H9 (cell line): ENCODE data around the gene XRCC3. TPM values are rescaled to one million over a fixed set of nuclear protein-coding genes. Genes with fewer than 3 reads are reported as not detected.
A peak's percentile ranks its signal among the peaks of the same experiment; 100 is the strongest.

Source experiments
- DNase-seq: peaks from one replicate; pipeline ENCODE4 v3.0.0-alpha.2; 2017
- H2AFZ ChIP-seq: one replicate; pipeline ENCODE4 v1.6.1; 2013; ENCODE audit warnings: mild to moderate bottlenecking, low read length, control low read depth, moderate library complexity
- H2AK5ac ChIP-seq: 2 replicates; pipeline ENCODE4 v1.6.1; 2013; ENCODE audit warnings: low read length, control low read depth, mixed read lengths; ENCODE audit not compliant: insufficient read length
- H2BK120ac ChIP-seq: one replicate; pipeline ENCODE4 v1.6.1; 2013; ENCODE audit warnings: low read depth, mild to moderate bottlenecking, low read length, control low read depth, inconsistent platforms; ENCODE audit not compliant: poor library complexity, severe bottlenecking
- H2BK12ac ChIP-seq: 2 replicates; pipeline ENCODE4 v1.6.1; 2013; ENCODE audit warnings: low read length, control low read depth, mixed read lengths, low read depth; ENCODE audit not compliant: insufficient read length
- H2BK15ac ChIP-seq: 2 replicates; pipeline ENCODE4 v1.6.1; 2013; ENCODE audit warnings: low read depth, low read length, control low read depth
- H2BK20ac ChIP-seq: one replicate; pipeline ENCODE4 v1.6.1; 2013; ENCODE audit warnings: low read depth, mild to moderate bottlenecking, low read length, control low read depth, inconsistent platforms; ENCODE audit not compliant: poor library complexity, severe bottlenecking
- H2BK5ac ChIP-seq: 2 replicates; pipeline ENCODE4 v1.6.1; 2013; ENCODE audit warnings: low read length, control low read depth, mixed read lengths; ENCODE audit not compliant: insufficient read length
- H3K14ac ChIP-seq: 2 replicates; pipeline ENCODE4 v1.6.1; 2013; ENCODE audit warnings: low read length, control low read depth; ENCODE audit not compliant: insufficient read depth
- H3K18ac ChIP-seq: 2 replicates; pipeline ENCODE4 v1.6.1; 2013; ENCODE audit warnings: low read depth, mild to moderate bottlenecking, mixed read lengths, low read length, control low read depth; ENCODE audit not compliant: insufficient read length
- H3K23ac ChIP-seq: 2 replicates; pipeline ENCODE4 v1.6.1; 2013; ENCODE audit warnings: low read length, control low read depth, mixed read lengths, low read depth; ENCODE audit not compliant: insufficient read length
- H3K23me2 ChIP-seq: 2 replicates; pipeline ENCODE4 v1.6.1; 2013; ENCODE audit warnings: low read depth, mild to moderate bottlenecking, mixed read lengths, low read length, control low read depth; ENCODE audit not compliant: insufficient read length, poor library complexity, severe bottlenecking
- H3K27ac ChIP-seq: 2 replicates; pipeline ENCODE4 v1.5.1; 2013; ENCODE audit warnings: low read length, control low read depth, mixed read lengths, low read depth; ENCODE audit not compliant: insufficient read length
- H3K27me3 ChIP-seq: 2 replicates; pipeline ENCODE4 v1.6.1; 2013; ENCODE audit warnings: low read length, control low read depth, inconsistent platforms; ENCODE audit not compliant: insufficient read depth
- H3K4ac ChIP-seq: 2 replicates; pipeline ENCODE4 v1.6.1; 2013; ENCODE audit warnings: low read depth, mild to moderate bottlenecking, control low read depth, inconsistent platforms, low read length, moderate library complexity
- H3K4me1 ChIP-seq: 2 replicates; pipeline ENCODE4 v1.6.1; 2013; ENCODE audit warnings: low read length, control low read depth, inconsistent platforms; ENCODE audit not compliant: insufficient read depth
- H3K4me2 ChIP-seq: 2 replicates; pipeline ENCODE4 v1.6.1; 2013; ENCODE audit warnings: low read length, control low read depth, mixed read lengths; ENCODE audit not compliant: insufficient read length, insufficient read depth
- H3K56ac ChIP-seq: 2 replicates; pipeline ENCODE4 v1.6.1; 2013; ENCODE audit warnings: low read depth, mild to moderate bottlenecking, mixed read lengths, low read length, control low read depth; ENCODE audit not compliant: insufficient read length
- H3K79me1 ChIP-seq: 2 replicates; pipeline ENCODE4 v1.6.1; 2013; ENCODE audit warnings: low read depth, mild to moderate bottlenecking, moderate library complexity, low read length, control low read depth, inconsistent platforms; ENCODE audit not compliant: insufficient read depth, poor library complexity, severe bottlenecking
- H3K79me2 ChIP-seq: 2 replicates; pipeline ENCODE4 v1.6.1; 2013; ENCODE audit warnings: low read length, control low read depth, inconsistent platforms; ENCODE audit not compliant: insufficient read depth
- H3K9ac ChIP-seq: 2 replicates; pipeline ENCODE4 v1.6.1; 2013; ENCODE audit warnings: low read length, control low read depth, mixed read lengths; ENCODE audit not compliant: insufficient read length; ENCODE audit errors: extremely low read depth
- H3K9me3 ChIP-seq: one replicate; pipeline ENCODE4 v1.6.1; 2013; ENCODE audit warnings: low read depth, low read length, inconsistent platforms; ENCODE audit not compliant: control insufficient read depth
- H3T11ph ChIP-seq: one replicate; pipeline ENCODE4 v1.6.1; 2013; ENCODE audit warnings: mild to moderate bottlenecking, low read length, control low read depth, inconsistent platforms
- H4K20me1 ChIP-seq: one replicate; pipeline ENCODE4 v1.6.1; 2013; ENCODE audit not compliant: control insufficient read depth, insufficient read length, insufficient read depth
- H4K5ac ChIP-seq: 2 replicates; pipeline ENCODE4 v1.6.1; 2013; ENCODE audit warnings: low read depth, mild to moderate bottlenecking, mixed read lengths, low read length, control low read depth; ENCODE audit not compliant: insufficient read length
- H4K8ac ChIP-seq: replicated peaks from 2 replicates; pipeline ENCODE4 v1.6.1; 2013; ENCODE audit warnings: low read length, control low read depth, mixed read lengths, low read depth; ENCODE audit not compliant: insufficient read length
- H4K91ac ChIP-seq: 2 replicates; pipeline ENCODE4 v1.6.1; 2013; ENCODE audit warnings: low read depth, mild to moderate bottlenecking, moderate library complexity, mixed read lengths, low read length, control low read depth; ENCODE audit not compliant: insufficient read length
- H3K27ac Mint-ChIP-seq, 3 experiments: 2 replicates in 2 of 3; 3 replicates in 1 of 3; pipeline ENCODE4 v1.8.0; 2020 to 2021; ENCODE audit warnings: mixed read lengths in 3 of 3, mild to moderate bottlenecking in 1 of 3, moderate library complexity in 1 of 3
- H3K27me3 Mint-ChIP-seq: 2 replicates; pipeline ENCODE4 v1.8.0; 2021; ENCODE audit warnings: low read depth, mild to moderate bottlenecking, moderate library complexity, mixed read lengths
- H3K36me3 Mint-ChIP-seq, 3 experiments: 2 replicates in 2 of 3; 3 replicates in 1 of 3; pipeline ENCODE4 v1.8.0; 2020 to 2021; ENCODE audit warnings: low read depth in 3 of 3, mixed read lengths in 3 of 3; ENCODE audit not compliant: insufficient read depth in 1 of 3
- H3K4me1 Mint-ChIP-seq, 2 experiments: 2 replicates each; pipeline ENCODE4 v1.8.0; 2020; ENCODE audit warnings: mixed read lengths in 2 of 2
- H3K4me3 Mint-ChIP-seq, 2 experiments: 2 replicates in 1 of 2; 3 replicates in 1 of 2; pipeline ENCODE4 v1.8.0; 2020 to 2021; ENCODE audit warnings: mild to moderate bottlenecking in 2 of 2, mixed read lengths in 2 of 2, moderate library complexity in 1 of 2
- H3K9me3 Mint-ChIP-seq, 2 experiments: 2 replicates in 1 of 2; 3 replicates in 1 of 2; pipeline ENCODE4 v1.8.0; 2020; ENCODE audit warnings: mild to moderate bottlenecking in 2 of 2, mixed read lengths in 2 of 2, moderate library complexity in 1 of 2
- CTCF ChIP-seq: fragments of 200-600 bp; sonication (generic); conservative IDR thresholded peaks from 3 replicates; pipeline ENCODE4 v1.8.0; 2021; ENCODE audit warnings: antibody characterized with exemption, mild to moderate bottlenecking
- WGBS: extraction: QIAGEN DNeasy Blood & Tissue Kit; methylation state at CpG from one replicate; pipeline ENCODE4 v1.1.7; 2013; ENCODE audit warnings: missing lambda C conversion rate, low lambda C conversion rate, mixed read lengths; ENCODE audit not compliant: insufficient read length; ENCODE audit errors: extremely low coverage; 5-methylcytosine and 5-hydroxymethylcytosine counted together
- total RNA-seq: library from RNA; stranded (reverse); gene quantifications from 2 replicates; pipeline ENCODE4 v1.2.1, GENCODE V29; 2021

The XRCC3 gene
- total RNA-seq, 1 experiment from 2014 or later = 45.3 TPM

- Histone ChIP-seq H3K27ac (no peak overlapping the region), H3K14ac (no peak overlapping the region), H3K27me3 (no peaks in the 10 kb centered on the region), H3T11ph (no peak overlapping the region), H2AK5ac (no peak overlapping the region), H3K18ac (no peak overlapping the region), H3K23ac (no peak overlapping the region), H3K9me3 (no peaks in the 10 kb centered on the region), H2BK20ac (no peak overlapping the region), H2AFZ (no peak overlapping the region), H2BK15ac (no peak overlapping the region), H4K5ac (no peak overlapping the region), H2BK120ac (no peak overlapping the region), H2BK12ac (no peak overlapping the region), H3K23me2 (no peaks in the 10 kb centered on the region), H3K56ac (no peak overlapping the region), H3K79me2 (no peaks in the 10 kb centered on the region), H4K8ac (no peak overlapping the region), H3K4me1 (peaks cover 6% of the 10 kb centered on the region; the same call in 1 of the 2 replicates), H4K20me1 (peaks cover 3% of the 10 kb centered on the region), H4K91ac (no peak overlapping the region), H3K4ac (no peak overlapping the region), H3K79me1 (no peaks in the 10 kb centered on the region), H3K9ac (no peak overlapping the region), H2BK5ac (no peak overlapping the region), H3K4me2 (no peak overlapping the region)
- WGBS = no CpG with 5 or more reads among the region's 30 CpGs
- DNase-seq = no peak
- no peak overlapping the region for H3K4me3 Mint-ChIP-seq
- H3K4me1 Mint-ChIP-seq = peaks cover 19% of the 10 kb centered on the region in 2 experiments
- H3K9me3 Mint-ChIP-seq = no peaks in the 10 kb centered on the region
- peaks cover 3 to 22% (median 10%) of the 10 kb centered on the region in 3 experiments; a peak in 6 of 7 replicates for H3K36me3 Mint-ChIP-seq
- no peaks in the 10 kb centered on the region for H3K27me3 Mint-ChIP-seq
- H3K27ac Mint-ChIP-seq = peak overlapping the region; percentile 55 to 89 (median 80); a peak in 5 of 7 replicates
- TF ChIP-seq CTCF = no peak
These were observed 24.7 kb upstream of the XRCC3 start for GRCh38 chr14:103739793-103740501.
